GM18873 (cell line): ENCODE measurements around the gene OTX1.

ENCODE experiments used
- ATAC-seq: cut with Tn5 transposase; IDR thresholded peaks from one replicate; pipeline ENCODE4 v1.9.1; 2021; ENCODE audit warnings: mild to moderate bottlenecking, moderate library complexity, moderate number of reproducible peaks; ENCODE audit not compliant: unreplicated experiment, low FRiP score

The OTX1 gene

DNA sequence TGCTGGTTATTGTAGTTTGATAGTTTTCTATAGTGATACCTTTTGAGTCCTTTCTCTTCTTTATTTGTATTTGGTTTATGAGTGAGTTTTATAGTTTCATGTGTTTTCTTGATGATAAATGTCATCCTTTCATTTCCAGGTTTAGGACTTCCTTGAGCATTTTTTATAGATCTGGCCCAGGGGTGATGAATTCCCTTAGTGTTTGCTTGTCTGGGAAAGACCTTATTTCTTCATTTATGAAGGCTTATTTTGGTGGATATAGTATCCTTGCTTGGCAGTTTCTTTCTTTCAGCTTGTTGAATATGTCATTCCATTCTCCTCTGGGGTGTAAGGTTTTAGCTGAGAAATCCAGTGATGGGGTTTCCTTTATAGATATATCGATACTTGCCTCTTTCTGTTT is 53.9 kb downstream of the OTX1 start:
- no peak for ATAC-seq
